Measurements from ENCODE around the gene PTCHD4. TPM values are rescaled to one million over a fixed set of nuclear protein-coding genes. Genes with fewer than 3 reads are reported as not detected.

PTCHD4 gene
- total RNA-seq, 1 experiment from 2014 or later, result 0.96 TPM

GRCh38 chr6:48061265-48061990 is 49.6 kb downstream of the PTCHD4 start:
- Mint-ChIP-seq H3K4me3 (no peak overlapping the region), H3K27me3 (ENCODE audit: low read depth) (peaks cover 41% of the 10 kb centered on the region), H3K27ac (no peak overlapping the region), H3K4me1 (peaks cover 11 to 14% of the 10 kb centered on the region in 2 experiments), H3K36me3 (ENCODE audit: insufficient read depth in 1 of 3, low read depth in 3 of 3) (no peaks in the 10 kb centered on the region), H3K9me3 (no peaks in the 10 kb centered on the region)
- Histone ChIP-seq H3K4ac (ENCODE audit: low read depth, low read length) (no peak overlapping the region), H3K27me3 (ENCODE audit: insufficient read depth, low read length) (no peaks in the 10 kb centered on the region; the same call in 1 of the 2 replicates), H3K79me1 (ENCODE audit: insufficient read depth, low read depth, low read length, poor library complexity, severe bottlenecking) (no peaks in the 10 kb centered on the region), H2BK120ac (ENCODE audit: low read depth, low read length, poor library complexity, severe bottlenecking) (no peak overlapping the region), H3T11ph (ENCODE audit: low read length) (no peak overlapping the region), H4K5ac (ENCODE audit: insufficient read length, low read depth, low read length) (no peak overlapping the region), H3K9me3 (ENCODE audit: control insufficient read depth, low read depth, low read length) (no peaks in the 10 kb centered on the region), H2AK5ac (ENCODE audit: insufficient read length, low read length) (no peak overlapping the region), H2BK15ac (ENCODE audit: low read depth, low read length) (no peak overlapping the region), H4K91ac (ENCODE audit: insufficient read length, low read depth, low read length) (no peak overlapping the region), H2BK5ac (ENCODE audit: insufficient read length, low read length) (no peak overlapping the region), H3K27ac (ENCODE audit: insufficient read length, low read depth, low read length) (no peak overlapping the region), H4K20me1 (ENCODE audit: control insufficient read depth, insufficient read depth, insufficient read length) (no peaks in the 10 kb centered on the region), H3K14ac (ENCODE audit: insufficient read depth, low read length) (no peak overlapping the region), H3K4me2 (ENCODE audit: insufficient read depth, insufficient read length, low read length) (peak overlapping the region; percentile 25), H3K79me2 (ENCODE audit: insufficient read depth, low read length) (no peaks in the 10 kb centered on the region), H2AFZ (ENCODE audit: low read length) (no peak overlapping the region), H4K8ac (replicated peaks; ENCODE audit: insufficient read length, low read depth, low read length) (no peak overlapping the region), H3K18ac (ENCODE audit: insufficient read length, low read depth, low read length) (no peak overlapping the region), H2BK20ac (ENCODE audit: low read depth, low read length, poor library complexity, severe bottlenecking) (no peak overlapping the region), H3K23me2 (ENCODE audit: insufficient read length, low read depth, low read length, poor library complexity, severe bottlenecking) (no peaks in the 10 kb centered on the region), H3K9ac (ENCODE audit: extremely low read depth, insufficient read length, low read length) (no peak overlapping the region), H2BK12ac (ENCODE audit: insufficient read length, low read depth, low read length) (no peak overlapping the region), H3K4me1 (ENCODE audit: insufficient read depth, low read length) (no peaks in the 10 kb centered on the region; the same call in 1 of the 2 replicates), H3K23ac (ENCODE audit: insufficient read length, low read depth, low read length) (no peak overlapping the region), H3K56ac (ENCODE audit: insufficient read length, low read depth, low read length) (no peak overlapping the region)
- TF ChIP-seq CTCF (conservative IDR thresholded peaks at IDR 0.05), result no peak
- DNase-seq, result no peak
- no CpG with 5 or more reads among the region's 3 CpGs for WGBS (ENCODE audit: extremely low coverage, insufficient read length, low lambda C conversion rate)
